Measurements from ENCODE around the gene PGAP1. TPM values are rescaled to one million over a fixed set of nuclear protein-coding genes. Genes with fewer than 3 reads are reported as not detected.

The PGAP1 gene
- total RNA-seq, 1 experiment from 2014 or later = 6.5 TPM

DNA sequence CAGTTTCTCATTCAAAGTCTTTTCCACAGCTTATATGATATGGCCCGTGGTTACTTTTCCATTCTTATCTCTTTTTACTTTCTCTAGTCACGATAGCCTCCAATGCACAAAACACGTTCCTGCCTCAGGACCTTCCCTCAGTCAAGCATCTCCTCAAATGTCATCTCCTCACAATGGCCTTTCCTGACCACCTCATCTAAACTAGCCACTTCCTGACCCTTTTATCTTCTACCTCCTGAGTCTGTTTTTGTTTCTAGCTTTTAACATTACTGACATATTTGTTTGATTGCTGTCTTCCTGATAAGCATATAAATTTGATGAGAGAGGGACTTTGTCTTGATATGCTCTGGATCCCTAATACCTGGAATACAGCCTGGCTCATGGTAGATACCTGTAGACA lies 7.6 kb downstream of the PGAP1 start:
- intact Hi-C loops (cut with micrococcal nuclease; ENCODE audit: unreplicated experiment) = no loop called here
- Histone ChIP-seq H3K36me3 (ENCODE audit: low read depth) (no peaks in the 10 kb centered on the region), H3K4me2 (no peak overlapping the region)

DNA sequence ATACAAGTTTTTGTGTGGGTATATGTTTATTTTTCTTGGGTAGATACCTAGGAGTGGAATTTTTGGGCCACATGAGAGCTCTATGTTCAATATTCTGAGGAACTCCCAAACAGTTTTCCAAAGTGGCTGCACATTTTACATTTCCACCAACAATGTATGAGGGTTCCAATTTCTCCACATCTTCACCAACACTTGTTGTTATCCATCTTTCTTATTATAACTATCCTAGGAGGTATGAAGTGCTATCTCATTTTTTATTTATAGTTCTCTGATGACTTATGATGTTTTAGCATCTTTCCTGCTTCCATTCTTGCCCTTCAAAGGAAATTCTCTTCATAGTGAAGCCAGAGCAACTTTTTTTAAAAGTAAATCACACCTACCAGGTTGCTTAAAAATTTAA lies 8.7 kb downstream of the PGAP1 start:
- intact Hi-C loops (cut with micrococcal nuclease; ENCODE audit: unreplicated experiment) = no loop called here
- POLR2A ChIA-PET (ENCODE audit: unreplicated experiment) = no interaction called here

More for the DNA sequence above, 7.6 kb downstream of the PGAP1 start:
- H3K4me3 ChIP-seq = no peak overlapping the region
- H3K27me3 ChIP-seq (ENCODE audit: insufficient read depth, low read depth) = no peaks in the 10 kb centered on the region
- H3K9me2 ChIP-seq (ENCODE audit: insufficient read depth) = no peaks in the 10 kb centered on the region
- no peak for DNase-seq
- no TSS peak for BruUV-seq (replicated peaks)
- no peaks in the 10 kb centered on the region for H3K9me3 ChIP-seq (ENCODE audit: insufficient read depth, low read depth)
- TF ChIP-seq EZH2 (IDR thresholded peaks at IDR 0.05; ENCODE audit: low read depth) = no peak
- TF ChIP-seq, protein P1, sequence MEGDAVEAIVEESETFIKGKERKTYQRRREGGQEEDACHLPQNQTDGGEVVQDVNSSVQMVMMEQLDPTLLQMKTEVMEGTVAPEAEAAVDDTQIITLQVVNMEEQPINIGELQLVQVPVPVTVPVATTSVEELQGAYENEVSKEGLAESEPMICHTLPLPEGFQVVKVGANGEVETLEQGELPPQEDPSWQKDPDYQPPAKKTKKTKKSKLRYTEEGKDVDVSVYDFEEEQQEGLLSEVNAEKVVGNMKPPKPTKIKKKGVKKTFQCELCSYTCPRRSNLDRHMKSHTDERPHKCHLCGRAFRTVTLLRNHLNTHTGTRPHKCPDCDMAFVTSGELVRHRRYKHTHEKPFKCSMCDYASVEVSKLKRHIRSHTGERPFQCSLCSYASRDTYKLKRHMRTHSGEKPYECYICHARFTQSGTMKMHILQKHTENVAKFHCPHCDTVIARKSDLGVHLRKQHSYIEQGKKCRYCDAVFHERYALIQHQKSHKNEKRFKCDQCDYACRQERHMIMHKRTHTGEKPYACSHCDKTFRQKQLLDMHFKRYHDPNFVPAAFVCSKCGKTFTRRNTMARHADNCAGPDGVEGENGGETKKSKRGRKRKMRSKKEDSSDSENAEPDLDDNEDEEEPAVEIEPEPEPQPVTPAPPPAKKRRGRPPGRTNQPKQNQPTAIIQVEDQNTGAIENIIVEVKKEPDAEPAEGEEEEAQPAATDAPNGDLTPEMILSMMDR (conservative IDR thresholded peaks at IDR 0.05) = no peak
- H3K27ac ChIP-seq = no peak overlapping the region
- H3K79me2 ChIP-seq (ENCODE audit: low read depth) = peaks cover 9% of the 10 kb centered on the region; the same call in 1 of the 2 replicates
- POLR2A ChIA-PET (ENCODE audit: unreplicated experiment) = no interaction called here
- 0 out of 2 replicates have a peak, but pooled peaks cover 4% of the 10 kb centered on the region for H3K4me1 ChIP-seq (replicated peaks; ENCODE audit: insufficient read depth)
- no peak overlapping the region for H2AFZ ChIP-seq
- no peaks in the 10 kb centered on the region for H4K20me1 ChIP-seq (ENCODE audit: insufficient read depth)
- H3F3A ChIP-seq (ENCODE audit: insufficient read depth, low read depth) = no peaks in the 10 kb centered on the region
- CTCF ChIA-PET = no interaction called here

DNA sequence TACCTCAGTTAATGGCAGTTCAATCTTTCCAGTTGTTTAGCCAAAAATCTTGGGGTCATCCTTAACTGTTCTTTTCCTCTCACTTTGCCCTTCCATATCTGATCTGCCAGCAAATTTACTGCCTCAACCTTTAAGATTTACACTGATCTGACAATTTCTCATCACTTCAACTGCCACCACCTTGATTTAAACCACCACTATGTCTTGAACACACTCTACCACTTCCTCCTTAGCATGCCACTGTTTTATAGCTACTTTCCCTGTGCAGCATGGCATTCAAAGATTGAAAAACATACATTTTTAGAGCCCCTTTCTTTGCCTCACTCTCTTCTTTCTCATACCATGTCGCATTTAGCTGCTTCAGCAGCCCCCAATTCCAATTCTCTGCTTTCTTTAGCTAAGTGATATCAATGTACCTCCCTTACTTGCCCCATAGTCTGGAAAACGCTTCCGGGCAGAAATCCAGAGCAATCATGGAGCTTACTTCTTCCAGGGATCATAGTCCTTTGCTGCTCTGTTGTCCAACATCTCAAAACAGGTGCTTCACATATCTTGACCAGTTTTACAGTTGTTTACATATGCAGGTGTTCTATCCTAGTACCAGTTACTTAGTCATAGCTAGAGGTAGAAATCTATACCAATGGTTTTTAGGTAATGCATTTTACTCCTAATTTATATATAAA lies 10.9 kb downstream of the PGAP1 start:
- ChIA-PET POLR2A (ENCODE audit: unreplicated experiment) (no interaction called here), CTCF (no interaction called here)
- no peak overlapping the region for H3K4me3 ChIP-seq
- no peaks in the 10 kb centered on the region for H3K9me3 ChIP-seq (ENCODE audit: insufficient read depth, low read depth)
- no peak for TF ChIP-seq EZH2 (IDR thresholded peaks at IDR 0.05; ENCODE audit: low read depth)
- TF ChIP-seq, protein P1 (conservative IDR thresholded peaks at IDR 0.05) = no peak
- H4K20me1 ChIP-seq (ENCODE audit: insufficient read depth) = no peaks in the 10 kb centered on the region
- H3K4me1 ChIP-seq (replicated peaks; ENCODE audit: insufficient read depth) = no peaks in the 10 kb centered on the region
- H3K9me2 ChIP-seq (ENCODE audit: insufficient read depth) = no peaks in the 10 kb centered on the region
- no peaks in the 10 kb centered on the region for H3K36me3 ChIP-seq (ENCODE audit: low read depth)
- intact Hi-C loops (cut with micrococcal nuclease; ENCODE audit: unreplicated experiment) = no loop called here
- no peak for DNase-seq
- no peaks in the 10 kb centered on the region for H3K79me2 ChIP-seq (ENCODE audit: low read depth)
- H3K27ac ChIP-seq = no peak overlapping the region
- no peak overlapping the region for H2AFZ ChIP-seq
- no peak overlapping the region for H3K4me2 ChIP-seq
- no peaks in the 10 kb centered on the region for H3F3A ChIP-seq (ENCODE audit: insufficient read depth, low read depth)
- BruUV-seq (replicated peaks) = no TSS peak
- H3K27me3 ChIP-seq (ENCODE audit: insufficient read depth, low read depth) = no peaks in the 10 kb centered on the region

More for the DNA sequence above, 8.7 kb downstream of the PGAP1 start:
- TF ChIP-seq EZH2 (IDR thresholded peaks at IDR 0.05; ENCODE audit: low read depth) = no peak
- TF ChIP-seq, protein P1 (conservative IDR thresholded peaks at IDR 0.05) = no peak
- CTCF ChIA-PET = no interaction called here
- no peaks in the 10 kb centered on the region for H3K4me1 ChIP-seq (replicated peaks; ENCODE audit: insufficient read depth)
- no peaks in the 10 kb centered on the region for H3K27me3 ChIP-seq (ENCODE audit: insufficient read depth, low read depth)
- no peak overlapping the region for H3K4me3 ChIP-seq
- H3K9me3 ChIP-seq (ENCODE audit: insufficient read depth, low read depth) = no peaks in the 10 kb centered on the region
- H2AFZ ChIP-seq = no peak overlapping the region
- no peaks in the 10 kb centered on the region for H3K9me2 ChIP-seq (ENCODE audit: insufficient read depth)
- H3K4me2 ChIP-seq = no peak overlapping the region
- no peak for DNase-seq
- no TSS peak for BruUV-seq (replicated peaks)
- H3K36me3 ChIP-seq (ENCODE audit: low read depth) = no peaks in the 10 kb centered on the region
- H3K79me2 ChIP-seq (ENCODE audit: low read depth) = peaks cover 5% of the 10 kb centered on the region; the same call in 1 of the 2 replicates
- H3K27ac ChIP-seq = no peak overlapping the region
- H4K20me1 ChIP-seq (ENCODE audit: insufficient read depth) = no peaks in the 10 kb centered on the region
- H3F3A ChIP-seq (ENCODE audit: insufficient read depth, low read depth) = no peaks in the 10 kb centered on the region
